Mammary epithelial cell (primary cell): ENCODE results near the gene BAZ2B.

Experiments used
- EZH2 ChIP-seq: IDR thresholded peaks from 2 replicates; pipeline ENCODE4 v1.6.1; 2012; ENCODE audit warnings: low read length, inconsistent platforms, borderline replicate concordance
- TF ChIP-seq, protein P1 (sequence below), 2 donors: IDR thresholded peaks in 1 of 2; conservative IDR thresholded peaks in 1 of 2; 2 replicates each; pipeline ENCODE4 v1.5.1; 2011 to 2012; ENCODE audit warnings: inconsistent platforms in 2 of 2, low read length in 2 of 2, mild to moderate bottlenecking in 2 of 2, control low read depth in 1 of 2, low read depth in 1 of 2; ENCODE audit not compliant: insufficient read depth in 1 of 2; ENCODE audit errors: extremely low read depth in 1 of 2

- TF ChIP-seq, protein P1, sequence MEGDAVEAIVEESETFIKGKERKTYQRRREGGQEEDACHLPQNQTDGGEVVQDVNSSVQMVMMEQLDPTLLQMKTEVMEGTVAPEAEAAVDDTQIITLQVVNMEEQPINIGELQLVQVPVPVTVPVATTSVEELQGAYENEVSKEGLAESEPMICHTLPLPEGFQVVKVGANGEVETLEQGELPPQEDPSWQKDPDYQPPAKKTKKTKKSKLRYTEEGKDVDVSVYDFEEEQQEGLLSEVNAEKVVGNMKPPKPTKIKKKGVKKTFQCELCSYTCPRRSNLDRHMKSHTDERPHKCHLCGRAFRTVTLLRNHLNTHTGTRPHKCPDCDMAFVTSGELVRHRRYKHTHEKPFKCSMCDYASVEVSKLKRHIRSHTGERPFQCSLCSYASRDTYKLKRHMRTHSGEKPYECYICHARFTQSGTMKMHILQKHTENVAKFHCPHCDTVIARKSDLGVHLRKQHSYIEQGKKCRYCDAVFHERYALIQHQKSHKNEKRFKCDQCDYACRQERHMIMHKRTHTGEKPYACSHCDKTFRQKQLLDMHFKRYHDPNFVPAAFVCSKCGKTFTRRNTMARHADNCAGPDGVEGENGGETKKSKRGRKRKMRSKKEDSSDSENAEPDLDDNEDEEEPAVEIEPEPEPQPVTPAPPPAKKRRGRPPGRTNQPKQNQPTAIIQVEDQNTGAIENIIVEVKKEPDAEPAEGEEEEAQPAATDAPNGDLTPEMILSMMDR (conservative IDR thresholded peaks at IDR 0.05 in 1 of 2, IDR thresholded peaks at IDR 0.05 in 1 of 2; ENCODE audit: extremely low read depth in 1 of 2, insufficient read depth in 1 of 2, low read depth in 1 of 2, low read length in 2 of 2), result no peak
- TF ChIP-seq EZH2, result no peak
Measured at GRCh38 chr2:159616286-159616701, at the start of gene BAZ2B.
